C4-2B (cell line): ENCODE data around the gene TBX2.

Source experiments
- H3K27ac ChIP-seq: fragments of 450-650 bp; 2 replicates; pipeline ENCODE4 v1.5.1; 2017
- CTCF ChIP-seq: fragments of 450-650 bp; conservative IDR thresholded peaks from 2 replicates; pipeline ENCODE4 v1.5.1; 2017; ENCODE audit warnings: mild to moderate bottlenecking
- ZFX ChIP-seq: fragments of 450-650 bp; IDR thresholded peaks from 2 replicates; pipeline ENCODE4 v1.6.1; 2017

Gene TBX2

GRCh38 chr17:61371606-61372005 is 28.0 kb upstream of the TBX2 start:
- TF ChIP-seq ZFX (no peak), CTCF (no peak)
- H3K27ac ChIP-seq, result no peak overlapping the region

GRCh38 chr17:61372436-61372835 is 27.2 kb upstream of the TBX2 start:
- TF ChIP-seq CTCF (no peak), ZFX (no peak)

GRCh38 chr17:61376931-61377838 is 22.5 kb upstream of the TBX2 start:
- no peak for TF ChIP-seq CTCF
- TF ChIP-seq ZFX, result no peak
- H3K27ac ChIP-seq, result no peak overlapping the region

More at GRCh38 chr17:61372436-61372835, 27.2 kb upstream of the TBX2 start:
- H3K27ac ChIP-seq, result no peak overlapping the region

- TF ChIP-seq CTCF, result no peak
- no peak overlapping the region for H3K27ac ChIP-seq
These were observed 20.8 kb upstream of the TBX2 start for GRCh38 chr17:61378658-61379456.

GRCh38 chr17:61379457-61380216 is 20.0 kb upstream of the TBX2 start:
- H3K27ac ChIP-seq, result no peak overlapping the region
- TF ChIP-seq ZFX (no peak), CTCF (no peak)

GRCh38 chr17:61380217-61380835 is 19.3 kb upstream of the TBX2 start:
- H3K27ac ChIP-seq, result no peak overlapping the region
- TF ChIP-seq ZFX (no peak), CTCF (no peak)
